ENCODE measurements around the gene AKAP13.
A peak's percentile ranks its signal among the peaks of the same experiment; 100 is the strongest.

Gene AKAP13

DNA sequence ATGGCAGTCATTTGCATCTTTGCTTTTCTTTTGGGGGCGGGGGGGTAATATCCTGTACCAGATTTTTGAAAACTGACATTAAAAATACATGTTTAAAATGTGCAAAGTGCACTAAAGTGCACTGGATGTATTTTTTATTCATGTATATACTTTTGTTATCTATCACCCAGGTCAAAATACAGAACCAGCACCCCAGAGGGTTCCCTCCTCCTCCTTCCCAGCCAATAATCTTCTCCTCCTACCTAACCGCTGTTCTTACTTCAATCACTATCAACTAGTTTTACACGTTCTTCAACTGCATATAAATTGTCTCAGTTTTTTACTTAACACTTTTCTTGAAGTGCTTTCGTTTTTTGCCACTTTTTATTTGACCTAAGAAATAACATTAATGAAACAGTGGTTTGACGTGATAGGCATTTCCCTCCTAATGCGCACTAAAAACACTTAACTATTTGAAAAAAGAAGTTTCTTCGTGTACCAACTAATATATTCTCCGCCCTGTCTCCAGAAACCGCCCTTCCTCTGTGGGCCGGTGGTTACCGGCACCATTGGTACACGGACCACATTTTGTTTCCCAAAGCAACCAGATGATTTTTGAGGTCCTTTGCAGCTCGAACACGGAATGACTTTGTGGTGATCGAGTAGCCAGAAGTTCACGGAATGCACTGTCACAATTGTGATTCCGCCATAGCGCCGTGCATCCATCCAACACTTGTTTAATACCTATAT lies 836 bp upstream of the AKAP13 start:
- no peak for TF ChIP-seq TAF1 (IDR thresholded peaks at IDR 0.05; ENCODE audit: low read depth)
- no peak for TF ChIP-seq YY1 (IDR thresholded peaks at IDR 0.05; ENCODE audit: low read depth)
- no peak for TF ChIP-seq NFIC (IDR thresholded peaks at IDR 0.05)
- no peak for TF ChIP-seq FOXM1 (IDR thresholded peaks at IDR 0.05; ENCODE audit: borderline replicate concordance, low read depth)
- no peak for TF ChIP-seq CREB1 (IDR thresholded peaks at IDR 0.05; ENCODE audit: low read depth)
- TF ChIP-seq, protein P1, sequence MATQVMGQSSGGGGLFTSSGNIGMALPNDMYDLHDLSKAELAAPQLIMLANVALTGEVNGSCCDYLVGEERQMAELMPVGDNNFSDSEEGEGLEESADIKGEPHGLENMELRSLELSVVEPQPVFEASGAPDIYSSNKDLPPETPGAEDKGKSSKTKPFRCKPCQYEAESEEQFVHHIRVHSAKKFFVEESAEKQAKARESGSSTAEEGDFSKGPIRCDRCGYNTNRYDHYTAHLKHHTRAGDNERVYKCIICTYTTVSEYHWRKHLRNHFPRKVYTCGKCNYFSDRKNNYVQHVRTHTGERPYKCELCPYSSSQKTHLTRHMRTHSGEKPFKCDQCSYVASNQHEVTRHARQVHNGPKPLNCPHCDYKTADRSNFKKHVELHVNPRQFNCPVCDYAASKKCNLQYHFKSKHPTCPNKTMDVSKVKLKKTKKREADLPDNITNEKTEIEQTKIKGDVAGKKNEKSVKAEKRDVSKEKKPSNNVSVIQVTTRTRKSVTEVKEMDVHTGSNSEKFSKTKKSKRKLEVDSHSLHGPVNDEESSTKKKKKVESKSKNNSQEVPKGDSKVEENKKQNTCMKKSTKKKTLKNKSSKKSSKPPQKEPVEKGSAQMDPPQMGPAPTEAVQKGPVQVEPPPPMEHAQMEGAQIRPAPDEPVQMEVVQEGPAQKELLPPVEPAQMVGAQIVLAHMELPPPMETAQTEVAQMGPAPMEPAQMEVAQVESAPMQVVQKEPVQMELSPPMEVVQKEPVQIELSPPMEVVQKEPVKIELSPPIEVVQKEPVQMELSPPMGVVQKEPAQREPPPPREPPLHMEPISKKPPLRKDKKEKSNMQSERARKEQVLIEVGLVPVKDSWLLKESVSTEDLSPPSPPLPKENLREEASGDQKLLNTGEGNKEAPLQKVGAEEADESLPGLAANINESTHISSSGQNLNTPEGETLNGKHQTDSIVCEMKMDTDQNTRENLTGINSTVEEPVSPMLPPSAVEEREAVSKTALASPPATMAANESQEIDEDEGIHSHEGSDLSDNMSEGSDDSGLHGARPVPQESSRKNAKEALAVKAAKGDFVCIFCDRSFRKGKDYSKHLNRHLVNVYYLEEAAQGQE (IDR thresholded peaks at IDR 0.05; ENCODE audit: low read depth), result no peak
- no peak for TF ChIP-seq TCF12 (IDR thresholded peaks at IDR 0.05; ENCODE audit: low read depth)
- TF ChIP-seq CEBPB (IDR thresholded peaks at IDR 0.05), result no peak
- TF ChIP-seq, protein P2, sequence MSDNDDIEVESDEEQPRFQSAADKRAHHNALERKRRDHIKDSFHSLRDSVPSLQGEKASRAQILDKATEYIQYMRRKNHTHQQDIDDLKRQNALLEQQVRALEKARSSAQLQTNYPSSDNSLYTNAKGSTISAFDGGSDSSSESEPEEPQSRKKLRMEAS (IDR thresholded peaks at IDR 0.05), result no peak
- no peak for TF ChIP-seq RAD21 (IDR thresholded peaks at IDR 0.05; ENCODE audit: low read depth)
- no peak for TF ChIP-seq ZBTB7A (IDR thresholded peaks at IDR 0.05; ENCODE audit: low read depth)
- TF ChIP-seq EGR1 (IDR thresholded peaks at IDR 0.05), result no peak
- TF ChIP-seq, protein P3, sequence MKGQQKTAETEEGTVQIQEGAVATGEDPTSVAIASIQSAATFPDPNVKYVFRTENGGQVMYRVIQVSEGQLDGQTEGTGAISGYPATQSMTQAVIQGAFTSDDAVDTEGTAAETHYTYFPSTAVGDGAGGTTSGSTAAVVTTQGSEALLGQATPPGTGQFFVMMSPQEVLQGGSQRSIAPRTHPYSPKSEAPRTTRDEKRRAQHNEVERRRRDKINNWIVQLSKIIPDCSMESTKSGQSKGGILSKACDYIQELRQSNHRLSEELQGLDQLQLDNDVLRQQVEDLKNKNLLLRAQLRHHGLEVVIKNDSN (IDR thresholded peaks at IDR 0.05), result no peak
- no peak for TF ChIP-seq TEAD4 (IDR thresholded peaks at IDR 0.05)
- TF ChIP-seq EP300 (IDR thresholded peaks at IDR 0.05; ENCODE audit: borderline replicate concordance), result no peak

DNA sequence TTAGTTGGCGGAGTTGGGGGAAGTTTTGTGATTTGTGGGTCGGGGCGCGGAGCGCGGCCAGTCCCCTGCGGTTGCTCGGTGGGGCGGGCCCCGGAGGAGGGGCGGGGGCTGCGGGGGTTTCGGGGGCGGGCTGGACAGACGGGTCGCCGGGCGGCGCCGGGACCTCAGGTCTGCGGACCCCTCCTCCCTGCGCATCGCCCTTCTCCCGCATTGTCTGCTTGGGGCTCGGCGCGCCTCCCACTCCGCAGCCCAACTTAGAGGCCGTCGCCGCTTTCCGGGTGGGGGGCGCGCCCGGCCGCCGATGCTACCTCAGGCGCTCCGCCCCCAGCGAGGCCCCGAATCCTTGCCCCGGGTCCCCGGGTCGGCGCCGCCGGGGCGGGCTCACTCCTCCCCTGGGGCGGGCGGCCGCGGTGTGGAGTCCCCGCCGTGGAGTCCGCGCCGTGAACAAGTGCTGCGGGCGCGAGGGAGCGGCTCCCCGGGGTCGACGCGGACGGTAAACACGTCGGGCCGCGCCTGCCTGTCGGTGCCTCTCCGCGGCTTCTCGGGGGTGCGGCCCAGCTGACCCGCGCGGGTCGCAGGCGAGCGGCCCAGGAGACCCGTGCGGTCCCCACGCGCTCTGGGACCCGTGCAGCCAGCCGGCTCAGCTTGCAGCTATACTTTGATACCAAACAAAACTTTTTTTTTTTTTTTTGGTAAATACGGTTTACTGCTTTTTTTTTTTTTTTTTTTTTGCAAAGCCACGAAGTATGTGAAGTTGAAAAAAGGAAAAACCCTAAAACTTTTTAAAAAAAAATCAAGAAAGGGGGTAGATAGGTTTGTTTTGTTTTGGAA lies 624 bp downstream of the AKAP13 start:
- TF ChIP-seq CREB1 (IDR thresholded peaks at IDR 0.05; ENCODE audit: low read depth) (no peak), RAD21 (IDR thresholded peaks at IDR 0.05; ENCODE audit: low read depth) (no peak), ZBTB7A (IDR thresholded peaks at IDR 0.05; ENCODE audit: low read depth) (peak; percentile 78; the same call in 1 of the 2 replicates), YY1 (IDR thresholded peaks at IDR 0.05; ENCODE audit: low read depth) (no peak), FOXM1 (IDR thresholded peaks at IDR 0.05; ENCODE audit: borderline replicate concordance, low read depth) (no peak)
- TF ChIP-seq, protein P1 (IDR thresholded peaks at IDR 0.05; ENCODE audit: low read depth), result no peak
- TF ChIP-seq, protein P3 (IDR thresholded peaks at IDR 0.05), result no peak

DNA sequence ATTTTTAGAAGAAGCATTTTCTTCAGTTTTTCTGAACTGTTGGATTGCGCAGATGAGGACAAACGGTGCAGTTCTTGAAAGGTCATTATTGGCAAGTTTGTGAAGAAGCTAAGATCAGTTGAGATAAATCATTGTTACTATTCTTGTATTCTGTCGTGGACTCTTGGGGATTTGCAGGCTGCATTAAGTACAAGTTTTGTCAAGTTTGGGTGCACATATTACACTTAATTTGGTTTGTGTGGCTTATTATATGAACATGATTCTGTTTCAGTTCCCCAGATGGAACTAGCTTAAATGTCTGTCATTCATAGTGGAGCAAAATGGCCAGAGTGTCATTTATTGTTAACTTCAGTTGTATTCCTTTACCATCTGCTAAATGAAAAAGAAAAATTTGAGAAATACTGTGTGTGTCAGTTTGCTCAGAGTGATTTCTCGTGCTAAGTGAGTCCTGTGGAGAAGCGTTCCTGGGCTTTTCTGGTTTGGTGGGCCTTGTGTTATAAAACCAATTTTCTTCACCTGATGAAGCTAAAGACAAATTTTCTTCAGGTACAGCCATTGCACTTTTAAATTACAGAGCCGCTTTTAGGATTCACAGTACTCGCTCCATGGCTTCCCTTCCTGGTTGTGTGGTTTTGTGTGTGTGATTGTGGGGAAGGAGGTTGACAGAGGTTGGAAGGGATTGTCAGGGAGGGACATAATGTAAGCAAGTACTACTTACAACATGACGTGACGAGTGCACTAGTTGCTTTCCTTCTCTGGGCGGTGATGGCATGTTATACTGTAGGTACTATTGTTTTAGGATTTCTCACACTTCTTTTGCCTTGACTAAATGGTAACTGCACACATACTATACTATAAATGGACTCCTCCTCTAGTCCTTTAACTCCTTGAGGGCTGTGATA lies 1.7 kb downstream of the AKAP13 start:
- TF ChIP-seq CREB1 (IDR thresholded peaks at IDR 0.05; ENCODE audit: low read depth) (no peak), TCF12 (IDR thresholded peaks at IDR 0.05; ENCODE audit: low read depth) (no peak), EGR1 (IDR thresholded peaks at IDR 0.05) (no peak), TAF1 (IDR thresholded peaks at IDR 0.05; ENCODE audit: low read depth) (no peak), CEBPB (IDR thresholded peaks at IDR 0.05) (no peak), RAD21 (IDR thresholded peaks at IDR 0.05; ENCODE audit: low read depth) (no peak), YY1 (IDR thresholded peaks at IDR 0.05; ENCODE audit: low read depth) (no peak), FOXM1 (IDR thresholded peaks at IDR 0.05; ENCODE audit: borderline replicate concordance, low read depth) (no peak), ZBTB7A (IDR thresholded peaks at IDR 0.05; ENCODE audit: low read depth) (no peak), NFIC (IDR thresholded peaks at IDR 0.05) (no peak), TEAD4 (IDR thresholded peaks at IDR 0.05) (no peak), EP300 (IDR thresholded peaks at IDR 0.05; ENCODE audit: borderline replicate concordance) (no peak)
- TF ChIP-seq, protein P3 (IDR thresholded peaks at IDR 0.05), result no peak
- TF ChIP-seq, protein P2 (IDR thresholded peaks at IDR 0.05), result no peak
- TF ChIP-seq, protein P1 (IDR thresholded peaks at IDR 0.05; ENCODE audit: low read depth), result no peak
